Gastroesophageal sphincter (tissue), 3 donors: ENCODE data around the gene PXK.

Experiments used
- CTCF ChIP-seq, 4 experiments: fragments of 200-600 bp in 2 of 4; fragments of 450-650 bp in 2 of 4; sonication (generic) in 1 of 4; IDR thresholded peaks; one replicate each; pipeline ENCODE4 v1.5.1; 2017 to 2019; ENCODE audit warnings: antibody characterized with exemption in 4 of 4, mild to moderate bottlenecking in 2 of 4, moderate library complexity in 2 of 4
- POLR2A ChIP-seq, 2 donors: fragments of 450-650 bp; IDR thresholded peaks; one replicate each; pipeline ENCODE4 v1.6.1; 2017; ENCODE audit warnings: antibody characterized with exemption in 2 of 2, mild to moderate bottlenecking in 2 of 2, moderate library complexity in 1 of 2

DNA sequence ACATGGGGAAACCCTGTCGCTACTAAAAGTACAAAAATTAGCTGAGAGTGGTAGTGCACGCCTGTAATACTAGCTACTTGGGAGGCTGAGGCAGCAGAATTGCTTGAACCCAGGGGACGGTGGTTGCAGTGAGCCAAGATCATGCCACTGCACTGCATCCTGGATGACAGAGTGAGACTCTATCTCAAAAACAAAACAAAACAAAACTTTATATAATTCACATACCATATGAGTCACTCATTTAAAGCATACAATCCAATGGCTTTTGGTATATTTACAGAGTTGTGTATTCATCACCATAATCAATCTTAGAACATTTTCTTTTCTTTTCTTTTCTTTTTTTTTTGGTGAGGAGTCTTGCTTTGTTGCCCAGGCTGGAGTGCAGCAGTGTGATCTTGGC is 8.7 kb downstream of the PXK start:
- no peak for TF ChIP-seq CTCF (IDR thresholded peaks at IDR 0.05)
- no peak for TF ChIP-seq POLR2A (IDR thresholded peaks at IDR 0.05)
